GM13977 (cell line): Measurements from ENCODE around the gene LEMD3.

Experiments
- DNase-seq: peaks from one replicate; pipeline ENCODE4 v3.0.0; 2012; ENCODE audit warnings: low spot score
- in situ Hi-C: fragments of 300-500 bp; cut with MboI; formaldehyde crosslinking; loops from one replicate; pipeline ENCODE4 v1.12.0; 2022; ENCODE audit warnings: low sequenced_read_pairs, low pct_unique_long_range_greater_than_20kb, mixed read lengths, inconsistent platforms; ENCODE audit not compliant: unreplicated experiment
- TF ChIP-seq, protein P1 (sequence below): IDR thresholded peaks from 2 replicates; pipeline ENCODE4 v1.5.1; 2012; ENCODE audit warnings: mild to moderate bottlenecking, control low read depth; ENCODE audit not compliant: insufficient read depth; ENCODE audit errors: extremely low read depth, missing control alignments

LEMD3 gene

DNA sequence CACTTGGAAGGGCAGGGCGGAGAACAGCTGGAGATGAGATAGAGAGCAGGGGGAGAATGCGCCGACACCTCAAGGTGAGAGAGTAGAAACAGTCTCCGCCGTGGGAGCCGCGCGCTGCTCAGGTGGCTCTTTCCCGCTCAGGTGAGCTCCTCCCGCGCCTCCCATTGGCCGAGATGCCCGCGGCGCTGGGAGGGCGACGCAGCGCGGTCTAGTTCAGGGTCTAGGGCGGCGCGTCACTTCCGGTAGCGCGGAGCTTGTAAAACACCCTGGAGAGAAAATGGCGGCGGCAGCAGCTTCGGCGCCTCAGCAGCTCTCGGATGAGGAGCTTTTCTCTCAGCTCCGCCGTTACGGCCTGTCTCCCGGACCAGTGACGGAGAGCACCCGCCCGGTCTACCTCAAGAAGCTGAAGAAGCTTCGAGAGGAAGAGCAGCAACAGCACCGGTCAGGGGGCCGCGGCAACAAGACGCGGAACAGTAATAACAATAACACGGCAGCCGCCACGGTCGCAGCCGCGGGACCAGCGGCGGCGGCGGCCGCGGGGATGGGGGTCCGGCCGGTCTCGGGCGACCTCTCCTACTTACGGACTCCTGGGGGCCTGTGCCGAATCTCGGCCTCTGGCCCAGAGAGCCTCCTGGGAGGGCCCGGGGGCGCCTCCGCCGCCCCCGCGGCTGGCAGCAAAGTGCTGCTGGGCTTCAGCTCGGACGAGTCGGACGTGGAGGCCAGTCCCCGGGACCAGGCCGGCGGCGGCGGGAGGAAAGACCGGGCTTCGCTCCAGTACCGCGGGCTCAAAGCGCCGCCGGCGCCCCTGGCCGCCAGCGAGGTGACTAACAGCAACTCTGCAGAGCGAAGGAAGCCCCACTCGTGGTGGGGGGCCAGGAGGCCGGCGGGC lies at the start of gene LEMD3:
TSS of gene LEMD3 (plus strand) at position 264 of the 889 bp plus-strand sequence. CDS start at position 278, 14 bp downstream.
- peak; percentile 95 for DNase-seq
- TF ChIP-seq, protein P1, sequence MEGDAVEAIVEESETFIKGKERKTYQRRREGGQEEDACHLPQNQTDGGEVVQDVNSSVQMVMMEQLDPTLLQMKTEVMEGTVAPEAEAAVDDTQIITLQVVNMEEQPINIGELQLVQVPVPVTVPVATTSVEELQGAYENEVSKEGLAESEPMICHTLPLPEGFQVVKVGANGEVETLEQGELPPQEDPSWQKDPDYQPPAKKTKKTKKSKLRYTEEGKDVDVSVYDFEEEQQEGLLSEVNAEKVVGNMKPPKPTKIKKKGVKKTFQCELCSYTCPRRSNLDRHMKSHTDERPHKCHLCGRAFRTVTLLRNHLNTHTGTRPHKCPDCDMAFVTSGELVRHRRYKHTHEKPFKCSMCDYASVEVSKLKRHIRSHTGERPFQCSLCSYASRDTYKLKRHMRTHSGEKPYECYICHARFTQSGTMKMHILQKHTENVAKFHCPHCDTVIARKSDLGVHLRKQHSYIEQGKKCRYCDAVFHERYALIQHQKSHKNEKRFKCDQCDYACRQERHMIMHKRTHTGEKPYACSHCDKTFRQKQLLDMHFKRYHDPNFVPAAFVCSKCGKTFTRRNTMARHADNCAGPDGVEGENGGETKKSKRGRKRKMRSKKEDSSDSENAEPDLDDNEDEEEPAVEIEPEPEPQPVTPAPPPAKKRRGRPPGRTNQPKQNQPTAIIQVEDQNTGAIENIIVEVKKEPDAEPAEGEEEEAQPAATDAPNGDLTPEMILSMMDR: no peak
- in situ Hi-C loops: loop anchor here (10.0 kb wide), 1 partner anchor 55 kb away; no protein-coding TSS in a partner anchor

DNA sequence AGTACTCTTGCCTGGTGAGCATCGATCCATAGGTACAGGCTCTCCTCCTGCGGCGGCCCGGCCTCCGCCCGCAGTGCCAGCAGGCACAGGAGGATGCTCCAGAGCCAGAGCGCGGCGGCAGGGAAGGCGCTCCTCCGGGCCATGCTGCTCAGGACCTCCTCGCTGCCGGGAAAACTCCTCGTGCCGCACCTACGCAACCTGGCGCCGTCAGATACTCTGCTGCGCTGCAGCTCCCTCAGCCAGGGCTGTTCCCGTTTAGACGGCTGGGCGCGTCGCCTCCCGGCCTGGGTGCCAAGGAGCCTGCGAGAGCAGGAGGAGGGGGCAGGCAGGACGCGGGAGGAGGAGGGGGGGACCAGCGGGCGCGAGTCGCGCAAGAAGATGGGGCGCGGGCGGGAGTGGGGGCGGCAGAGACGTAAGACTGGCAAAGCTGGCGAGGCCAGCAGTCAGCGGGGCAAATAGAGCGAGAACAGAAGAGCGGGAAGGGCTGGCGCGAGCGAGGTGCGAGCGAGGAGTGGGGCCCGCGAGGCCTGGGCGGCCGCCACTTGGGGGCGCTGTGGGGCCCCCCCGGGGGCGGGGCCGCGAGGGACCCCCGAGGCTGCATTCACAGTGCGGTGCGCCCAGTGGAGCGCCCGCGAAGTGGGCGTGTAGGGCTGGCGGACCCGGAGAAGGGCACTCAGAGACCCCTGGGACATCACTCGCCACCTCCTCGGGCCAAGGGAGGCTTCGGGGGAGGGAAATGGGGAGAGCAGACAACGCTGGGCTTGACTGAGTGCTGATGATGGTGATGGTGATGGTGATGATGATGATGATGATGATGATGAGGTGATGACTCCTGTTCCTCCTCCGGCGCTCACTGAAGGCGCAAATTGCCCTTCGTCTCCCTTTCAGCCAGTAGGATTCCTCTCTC lies 48.1 kb upstream of the LEMD3 start, which contains the start of gene WIF1:
TSS of gene WIF1 (minus strand) at position 257 of the 907 bp plus-strand sequence. CDS start at position 143, 114 bp downstream.
- peak; percentile 37 for DNase-seq
- TF ChIP-seq, protein P1: peak; percentile 63
- in situ Hi-C loops: loop anchor here (25.0 kb wide), 1 partner anchor 334 kb away; no protein-coding TSS in a partner anchor

DNA sequence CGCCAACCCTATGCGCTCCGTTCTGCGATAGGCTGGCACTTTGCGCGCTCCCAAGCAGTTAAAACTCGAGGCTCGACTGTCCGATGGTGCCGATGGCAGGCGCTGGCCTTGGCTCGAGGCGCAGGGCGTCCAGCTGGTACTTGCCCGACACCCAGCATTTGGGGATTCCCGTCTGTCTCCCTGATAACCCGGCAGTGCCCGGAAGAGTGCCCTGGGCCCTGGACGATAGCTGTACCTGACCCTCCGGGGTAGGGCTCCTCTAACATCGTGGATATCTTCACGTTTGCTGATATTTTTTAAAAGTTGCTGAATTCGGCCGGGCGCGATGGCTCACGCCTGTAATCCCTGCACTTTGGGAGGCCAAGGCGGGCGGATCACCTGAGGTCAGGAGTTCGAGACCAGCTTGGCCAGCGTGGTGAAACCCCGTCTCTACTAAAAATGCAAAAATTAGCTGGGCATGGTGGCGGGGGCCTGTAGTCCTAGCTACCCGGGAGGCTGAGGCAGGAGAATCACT lies 47.4 kb upstream of the LEMD3 start:
- DNase-seq: no peak
- TF ChIP-seq, protein P1: no peak
- in situ Hi-C loops: loop anchor here (25.0 kb wide), 1 partner anchor 335 kb away; no protein-coding TSS in a partner anchor

DNA sequence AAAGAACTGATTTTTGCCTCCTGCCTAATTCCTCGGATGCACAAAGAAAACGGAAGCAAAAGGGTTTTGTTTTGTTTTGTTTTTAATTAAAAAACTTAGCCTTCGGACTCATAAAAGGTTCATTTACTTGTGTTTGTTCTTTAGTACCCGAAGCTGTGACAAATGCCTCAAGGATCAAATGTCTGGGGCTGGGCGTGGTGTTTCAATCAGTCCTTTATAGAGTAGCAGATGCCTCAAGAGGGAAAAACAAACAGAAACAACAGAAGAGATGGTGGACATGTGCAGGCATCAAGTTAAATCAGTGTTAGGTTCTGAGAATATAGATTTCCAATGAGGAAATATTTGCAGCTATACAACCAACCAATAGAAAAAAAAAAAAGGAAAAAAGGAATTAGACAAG lies 46.7 kb upstream of the LEMD3 start:
- no peak for DNase-seq
- TF ChIP-seq, protein P1: no peak
- in situ Hi-C loops: loop anchor here (25.0 kb wide), 1 partner anchor 335 kb away; no protein-coding TSS in a partner anchor

DNA sequence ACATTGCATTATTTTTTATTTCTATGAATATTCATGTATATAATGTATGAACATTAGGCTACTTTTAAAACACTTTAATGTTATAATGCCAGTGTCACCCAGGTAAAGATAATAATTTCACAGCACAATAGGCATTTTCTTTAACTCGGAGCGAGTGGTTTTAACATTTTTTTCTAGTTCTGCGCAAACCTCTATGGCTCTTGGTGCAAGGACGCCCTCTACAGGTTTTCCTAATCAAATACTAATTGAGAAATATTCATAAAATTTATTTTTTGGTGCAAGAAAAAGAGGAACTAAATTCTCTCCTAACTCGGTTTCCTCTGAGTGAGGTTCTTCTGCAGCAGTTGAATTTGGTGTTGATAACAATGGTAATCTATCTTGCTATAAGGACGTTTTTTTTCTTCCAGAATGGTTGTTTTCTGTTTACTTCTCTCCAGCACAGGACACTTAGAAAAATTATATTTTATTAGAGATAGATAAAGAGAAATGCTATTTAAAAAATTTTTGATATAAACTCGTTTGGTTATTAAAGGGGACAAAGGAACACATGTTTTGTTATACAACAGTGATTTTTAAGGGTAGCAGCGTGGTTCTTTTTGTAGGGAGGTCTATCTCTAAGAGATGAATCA lies 45.8 kb upstream of the LEMD3 start:
- TF ChIP-seq, protein P1: peak; percentile 55
- peak; percentile 18 for DNase-seq
- in situ Hi-C loops: loop anchor here (25.0 kb wide), 1 partner anchor 336 kb away; no protein-coding TSS in a partner anchor
